Measurements from ENCODE around the gene MARCHF10.

- no peak for TF ChIP-seq POLR2AphosphoS5 (IDR thresholded peaks at IDR 0.05; ENCODE audit: low read depth, low read length)
- TF ChIP-seq POLR2A (IDR thresholded peaks at IDR 0.05; ENCODE audit: low read depth, low read length), result no peak
- no peak for TF ChIP-seq POU2F2 (IDR thresholded peaks at IDR 0.05; ENCODE audit: low read depth, low read length)
- TF ChIP-seq TAF1 (IDR thresholded peaks at IDR 0.05; ENCODE audit: low read depth, low read length), result no peak
- TF ChIP-seq SPI1 (IDR thresholded peaks at IDR 0.05; ENCODE audit: low read depth, low read length), result no peak
- TF ChIP-seq PAX5 (IDR thresholded peaks at IDR 0.05; ENCODE audit: insufficient read depth, low read length, severe bottlenecking), result no peak
Observed at GRCh38 chr17:62732125-62732524, 76.0 kb downstream of the MARCHF10 start.

Data from GM12891 (cell line).